Esophagus muscularis mucosa (tissue), 4 donors: ENCODE data around the gene ZBTB48. TPM values are rescaled to one million over a fixed set of nuclear protein-coding genes. Genes with fewer than 3 reads are reported as not detected.
A peak's percentile ranks its signal among the peaks of the same experiment; 100 is the strongest.

Source experiments
- DNase-seq: peaks from one replicate; pipeline ENCODE4 v3.0.0-alpha.2; 2017; ENCODE audit errors: extremely low spot score
- H3K27ac ChIP-seq, 4 donors: fragments of 200-600 bp; sonication (generic); replicated peaks in 1 of 4; 1 replicate in 3 of 4; 2 replicates in 1 of 4; pipeline ENCODE4 v1.5.1; 2016 to 2019; ENCODE audit warnings: mild to moderate bottlenecking in 1 of 4
- H3K27me3 ChIP-seq, 4 donors: fragments of 200-600 bp; sonication (generic); one replicate each; pipeline versions ENCODE4 v1.5.1 to v1.6.0; 2016 to 2019
- H3K36me3 ChIP-seq, 4 donors: fragments of 200-600 bp; sonication (generic); one replicate each; pipeline ENCODE4 v1.5.1; 2016 to 2019
- H3K4me1 ChIP-seq, 4 donors: fragments of 200-600 bp; sonication (generic); one replicate each; pipeline ENCODE4 v1.5.1; 2016 to 2019
- H3K4me3 ChIP-seq, 4 donors: fragments of 200-600 bp; sonication (generic); 1 replicate in 2 of 4; 2 replicates in 2 of 4; pipeline ENCODE4 v1.5.1; 2016 to 2019; ENCODE audit warnings: mild to moderate bottlenecking in 4 of 4, moderate library complexity in 1 of 4
- H3K9me3 ChIP-seq, 4 donors: fragments of 200-600 bp; sonication (generic); 1 replicate in 3 of 4; 2 replicates in 1 of 4; pipeline ENCODE4 v1.5.1; 2016 to 2019
- CTCF ChIP-seq, 3 experiments: fragments of 200-600 bp in 2 of 3; fragments of 450-650 bp in 1 of 3; sonication (generic) in 2 of 3; IDR thresholded peaks; one replicate each; pipeline ENCODE4 v1.5.1; 2017 to 2019; ENCODE audit warnings: antibody characterized with exemption in 3 of 3, mild to moderate bottlenecking in 2 of 3, moderate library complexity in 1 of 3
- EP300 ChIP-seq: sonication (generic); formaldehyde crosslinking; IDR thresholded peaks from one replicate; pipeline ENCODE4 v1.6.1; 2017; ENCODE audit warnings: antibody characterized with exemption
- POLR2A ChIP-seq: fragments of 450-650 bp; IDR thresholded peaks from one replicate; pipeline ENCODE4 v1.6.1; 2017; ENCODE audit warnings: antibody characterized with exemption, moderate library complexity, mild to moderate bottlenecking, low read depth
- POLR2AphosphoS5 ChIP-seq, 2 donors: sonication (generic); formaldehyde crosslinking; IDR thresholded peaks; one replicate each; pipeline ENCODE4 v1.6.1; 2017; ENCODE audit warnings: antibody characterized with exemption in 2 of 2
- WGBS: methylation state at CpG from one replicate; pipeline ENCODE4 v1.1.5; 2018; 5-methylcytosine and 5-hydroxymethylcytosine counted together
- intact Hi-C: fragments of 100-400 bp; cut with DNase I; formaldehyde crosslinking; loops from one replicate; pipeline ENCODE4 v1.15.1; 2023
- total RNA-seq, 4 donors: library from RNA; depleted of rRNA; stranded (reverse); fragments of >200 nt; gene quantifications; one replicate each; pipeline versions ENCODE4 v1.1.0 to v1.2.1, GENCODE V29; 2016

The ZBTB48 gene
- total RNA-seq, 4 donors from 2014 or later = 15.0 to 24.9 (median 16.4) TPM

DNA sequence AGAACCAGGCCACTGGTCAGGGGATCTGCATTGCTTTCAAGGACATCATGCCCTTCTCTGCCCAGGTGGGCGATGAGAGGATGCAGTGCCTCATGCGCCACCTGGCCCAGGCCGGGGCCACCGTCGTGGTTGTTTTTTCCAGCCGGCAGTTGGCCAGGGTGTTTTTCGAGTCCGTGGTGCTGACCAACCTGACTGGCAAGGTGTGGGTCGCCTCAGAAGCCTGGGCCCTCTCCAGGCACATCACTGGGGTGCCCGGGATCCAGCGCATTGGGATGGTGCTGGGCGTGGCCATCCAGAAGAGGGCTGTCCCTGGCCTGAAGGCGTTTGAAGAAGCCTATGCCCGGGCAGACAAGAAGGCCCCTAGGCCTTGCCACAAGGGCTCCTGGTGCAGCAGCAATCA lies 5.0 kb upstream of the ZBTB48 start:
- Histone ChIP-seq H3K27me3 (no peaks in the 10 kb centered on the region), H3K9me3 (peaks cover 0 to 6% (median 3%) of the 10 kb centered on the region in 4 donors), H3K27ac (no peak overlapping the region), H3K4me1 (peaks cover 10 to 12% (median 12%) of the 10 kb centered on the region in 4 donors), H3K36me3 (no peaks in the 10 kb centered on the region), H3K4me3 (no peak overlapping the region)
- DNase-seq = no peak
- WGBS = 84% methylated on average over 8 of the region's 14 CpGs
- no peak for TF ChIP-seq CTCF (IDR thresholded peaks at IDR 0.05)
- TF ChIP-seq POLR2AphosphoS5 (IDR thresholded peaks at IDR 0.05) = no peak
- no peak for TF ChIP-seq POLR2A
- no peak for TF ChIP-seq EP300
- intact Hi-C loops = loop anchor here (5.0 kb wide), 1 partner anchor 52 kb away; no protein-coding TSS in a partner anchor

GRCh38 chr1:6577831-6578525 lies 1.8 kb upstream of the ZBTB48 start:
- intact Hi-C loops = loop anchor here (2.0 to 5.0 kb wide), 2 partner anchors 23 to 49 kb away; partner anchors contain the start of genes NOL9 and TAS1R1
- Histone ChIP-seq H3K9me3 (no peaks in the 10 kb centered on the region), H3K4me1 (peaks cover 32 to 39% (median 38%) of the 10 kb centered on the region in 4 donors), H3K27me3 (no peaks in the 10 kb centered on the region), H3K27ac (peak overlapping the region; percentile 95 to 98 (median 97)), H3K36me3 (no peaks in the 10 kb centered on the region), H3K4me3 (no peak overlapping the region)
- DNase-seq = no peak
- no peak for TF ChIP-seq POLR2A
- 84% methylated on average over 5 of the region's 6 CpGs for WGBS

GRCh38 chr1:6578624-6579373 lies 995 bp upstream of the ZBTB48 start:
- H3K36me3 ChIP-seq = no peaks in the 10 kb centered on the region
- no peak for TF ChIP-seq POLR2A
- no peak for TF ChIP-seq POLR2AphosphoS5 (IDR thresholded peaks at IDR 0.05)
- TF ChIP-seq EP300 = no peak
- TF ChIP-seq CTCF (IDR thresholded peaks at IDR 0.05) = no peak
- peak overlapping the region; percentile 85 to 98 (median 96) for H3K4me3 ChIP-seq
- intact Hi-C loops = loop anchor here (2.0 to 5.0 kb wide), 2 partner anchors 24 to 49 kb away; partner anchors contain the start of genes NOL9 and TAS1R1
- peak overlapping the region; percentile 95 to 98 (median 97) for H3K27ac ChIP-seq
- H3K4me1 ChIP-seq = peaks cover 32 to 39% (median 38%) of the 10 kb centered on the region in 4 donors
- DNase-seq = no peak
- H3K27me3 ChIP-seq = no peaks in the 10 kb centered on the region
- no peaks in the 10 kb centered on the region for H3K9me3 ChIP-seq
- 93% methylated on average over 14 of the region's 14 CpGs for WGBS

DNA sequence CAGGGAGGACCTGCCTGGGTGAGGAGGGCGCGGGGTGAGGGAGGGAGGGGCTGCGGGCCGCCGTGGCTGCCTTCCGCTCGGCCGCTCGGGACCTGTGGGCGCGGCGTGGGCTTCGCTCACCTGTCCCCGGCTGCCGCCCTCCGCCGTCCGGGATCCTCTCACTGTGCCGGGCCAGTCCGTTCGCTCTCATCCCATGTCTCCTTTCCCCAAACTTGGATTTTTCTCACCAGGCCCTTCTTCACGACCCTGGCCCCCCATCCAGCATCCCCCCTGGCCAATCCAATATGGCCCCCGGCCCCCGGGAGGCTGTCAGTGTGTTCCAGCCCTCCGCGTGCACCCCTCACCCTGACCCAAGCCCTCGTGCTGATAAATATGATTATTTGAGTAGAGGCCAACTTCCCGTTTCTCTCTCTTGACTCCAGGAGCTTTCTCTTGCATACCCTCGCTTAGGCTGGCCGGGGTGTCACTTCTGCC lies 362 bp downstream of the ZBTB48 start:
- under 1% methylated on average over 19 of the region's 30 CpGs for WGBS
- H3K9me3 ChIP-seq = no peaks in the 10 kb centered on the region
- TF ChIP-seq EP300 (no peak), POLR2AphosphoS5 (IDR thresholded peaks at IDR 0.05) (no peak), POLR2A (no peak), CTCF (IDR thresholded peaks at IDR 0.05) (no peak)

More for the DNA sequence above, 362 bp downstream of the ZBTB48 start:
- Histone ChIP-seq H3K4me3 (peak overlapping the region; percentile 85 to 98 (median 96)), H3K36me3 (peaks cover 0 to 6% (median 0%) of the 10 kb centered on the region in 4 donors), H3K4me1 (peaks cover 32 to 45% (median 41%) of the 10 kb centered on the region in 4 donors), H3K27ac (peak overlapping the region; percentile 95 to 98 (median 97)), H3K27me3 (no peaks in the 10 kb centered on the region)
- no peak for DNase-seq
- intact Hi-C loops = no loop called here
